GM12891 (cell line): Measurements from ENCODE around the gene DAGLB.
"Not testable (repeated sequence)": the region's sequence is repeated elsewhere in the genome, so short reads cannot be mapped to it uniquely, and the experiment has no call there.

ENCODE experiments used
- DNase-seq: peaks from one replicate; pipeline ENCODE4 v3.0.0; 2011; ENCODE audit warnings: low spot score; ENCODE audit not compliant: insufficient read length
- FAIRE-seq: peaks from 2 replicates; lab custom pipeline; 2011; peaks lifted over from hg19 to GRCh38; lab: Jason Lieb, UNC
- PAX5 ChIP-seq: IDR thresholded peaks from 2 replicates; pipeline ENCODE4 v1.6.1; 2011; ENCODE audit warnings: low read length, moderate library complexity, mild to moderate bottlenecking; ENCODE audit not compliant: insufficient read depth, severe bottlenecking
- POLR2A ChIP-seq: IDR thresholded peaks from 2 replicates; pipeline ENCODE4 v1.6.1; 2011; ENCODE audit warnings: low read depth, low read length, control low read depth
- POLR2AphosphoS5 ChIP-seq: IDR thresholded peaks from 2 replicates; pipeline ENCODE4 v1.6.1; 2011; ENCODE audit warnings: low read depth, low read length, control low read depth
- POU2F2 ChIP-seq: IDR thresholded peaks from 2 replicates; pipeline ENCODE4 v1.6.1; 2011; ENCODE audit warnings: low read depth, mild to moderate bottlenecking, control low read depth, low read length, moderate library complexity
- SPI1 ChIP-seq: IDR thresholded peaks from 2 replicates; pipeline ENCODE4 v1.6.1; 2011; ENCODE audit warnings: low read depth, low read length, control low read depth
- TAF1 ChIP-seq: IDR thresholded peaks from 2 replicates; pipeline ENCODE4 v1.6.1; 2011; ENCODE audit warnings: low read depth, low read length, control low read depth

Gene DAGLB

GRCh38 chr7:6385909-6386560 is 61.7 kb downstream of the DAGLB start:
- no peak for DNase-seq
- no peak for TF ChIP-seq TAF1
- TF ChIP-seq POU2F2: no peak
- no peak for TF ChIP-seq POLR2A
- no peak for TF ChIP-seq SPI1
- no peak for TF ChIP-seq PAX5
- TF ChIP-seq POLR2AphosphoS5: no peak
- no peak for FAIRE-seq

GRCh38 chr7:6385110-6385781 is 62.5 kb downstream of the DAGLB start:
- TF ChIP-seq POLR2AphosphoS5 (no peak), POU2F2 (no peak), TAF1 (no peak), SPI1 (no peak), POLR2A (no peak)
- no peak for FAIRE-seq
- no peak for DNase-seq

- DNase-seq: no peak
- no peak for FAIRE-seq
- TF ChIP-seq PAX5 (no peak), TAF1 (no peak), POU2F2 (no peak), SPI1 (no peak), POLR2A (no peak), POLR2AphosphoS5 (no peak)
Observed at GRCh38 chr7:6384327-6384726, 63.4 kb downstream of the DAGLB start.

GRCh38 chr7:6382817-6383216 is 64.9 kb downstream of the DAGLB start:
- FAIRE-seq (no peak), DNase-seq (no peak)
- TF ChIP-seq POU2F2 (no peak), POLR2A (no peak), POLR2AphosphoS5 (no peak), SPI1 (no peak), PAX5 (no peak), TAF1 (no peak)

GRCh38 chr7:6381846-6382245 is 65.9 kb downstream of the DAGLB start:
- FAIRE-seq, DNase-seq: not testable (repeated sequence)

DNA sequence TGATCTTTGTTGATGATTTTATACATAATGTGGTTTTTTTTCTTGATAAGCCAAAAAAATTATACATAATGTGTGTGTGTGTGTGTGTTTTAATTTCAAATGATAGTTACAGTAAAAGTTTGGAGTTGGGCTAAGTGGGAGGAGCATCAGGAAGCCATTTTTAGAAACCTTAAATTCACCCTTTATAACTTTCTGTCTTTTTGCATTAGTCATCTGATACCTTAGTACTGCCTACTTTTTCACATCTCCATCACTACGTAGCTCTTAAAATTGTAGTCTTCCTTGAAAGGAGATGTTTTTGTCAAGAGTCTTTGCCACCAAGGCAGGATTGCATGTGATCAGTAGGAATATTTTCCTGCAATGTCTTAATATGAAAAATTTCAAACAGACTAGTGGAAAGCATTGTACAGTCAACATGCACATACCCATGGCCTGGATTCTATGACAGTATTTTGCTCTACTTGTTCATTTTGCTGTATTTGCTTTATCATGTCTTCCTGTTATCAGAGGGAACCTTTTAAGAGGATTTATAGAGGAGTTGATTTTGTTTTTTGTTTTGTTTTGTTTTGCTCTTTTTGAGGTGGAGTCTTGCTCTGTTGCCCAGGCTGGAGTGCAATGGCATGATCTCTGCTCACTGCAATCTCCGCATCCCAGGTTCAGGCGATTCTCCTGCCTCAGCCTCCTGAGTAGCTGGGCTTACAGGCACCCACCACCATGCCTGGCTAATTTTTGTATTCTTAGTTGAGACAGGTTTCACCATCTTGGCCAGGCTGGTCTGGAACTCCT is 67.3 kb downstream of the DAGLB start:
- TF ChIP-seq POU2F2 (no peak), PAX5 (no peak), SPI1 (no peak), POLR2A (no peak), POLR2AphosphoS5 (no peak), TAF1 (no peak)
- FAIRE-seq: no peak
- DNase-seq: no peak

DNA sequence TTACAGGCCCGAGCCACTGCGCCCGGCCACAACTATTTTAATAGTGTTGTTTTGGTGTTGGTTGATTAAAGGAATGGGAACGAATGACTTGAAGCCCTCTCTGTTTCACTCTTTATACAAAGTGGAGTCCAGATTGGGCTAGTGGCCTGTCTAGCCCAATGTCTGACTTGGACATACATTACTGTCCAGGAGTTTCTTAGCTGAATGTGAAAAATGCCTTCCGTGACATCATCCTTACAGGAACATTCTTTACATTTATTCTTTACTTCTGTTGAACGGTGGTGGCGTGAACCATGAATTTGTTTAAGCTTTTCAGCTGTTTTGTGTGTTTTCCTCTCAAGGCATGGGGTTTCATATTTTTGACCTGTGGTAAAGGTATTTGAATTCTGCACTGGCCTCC is 67.9 kb downstream of the DAGLB start:
- FAIRE-seq: no peak
- DNase-seq: no peak
- TF ChIP-seq TAF1: no peak
- no peak for TF ChIP-seq POU2F2
- TF ChIP-seq PAX5: no peak
- no peak for TF ChIP-seq POLR2AphosphoS5
- TF ChIP-seq SPI1: no peak
- TF ChIP-seq POLR2A: no peak

DNA sequence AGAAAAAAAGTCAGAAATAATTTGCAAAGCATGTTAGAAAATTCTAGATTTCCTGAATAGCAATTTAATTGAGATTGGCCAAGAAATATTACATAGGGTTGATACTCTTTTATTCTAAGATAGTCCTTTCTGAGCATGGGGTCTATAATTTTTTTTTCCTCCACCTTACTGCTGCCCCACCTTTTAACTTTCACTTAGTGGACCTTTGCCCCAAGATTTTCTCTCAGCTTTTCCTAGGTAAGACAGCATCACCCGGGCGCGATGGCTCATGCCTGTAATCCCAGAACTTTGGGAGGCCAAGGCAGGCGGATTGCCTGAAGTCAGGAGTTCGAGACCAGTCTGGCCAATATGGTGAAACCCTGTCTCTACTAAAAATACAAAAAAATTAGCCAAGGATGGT is 69.2 kb downstream of the DAGLB start:
- FAIRE-seq, DNase-seq: not testable (repeated sequence)

GRCh38 chr7:6376820-6377219 is 70.9 kb downstream of the DAGLB start:
- FAIRE-seq (no peak), DNase-seq (no peak)
- no peak for TF ChIP-seq TAF1
- no peak for TF ChIP-seq PAX5
- no peak for TF ChIP-seq SPI1
- TF ChIP-seq POLR2A: no peak
- no peak for TF ChIP-seq POLR2AphosphoS5
- no peak for TF ChIP-seq POU2F2

DNA sequence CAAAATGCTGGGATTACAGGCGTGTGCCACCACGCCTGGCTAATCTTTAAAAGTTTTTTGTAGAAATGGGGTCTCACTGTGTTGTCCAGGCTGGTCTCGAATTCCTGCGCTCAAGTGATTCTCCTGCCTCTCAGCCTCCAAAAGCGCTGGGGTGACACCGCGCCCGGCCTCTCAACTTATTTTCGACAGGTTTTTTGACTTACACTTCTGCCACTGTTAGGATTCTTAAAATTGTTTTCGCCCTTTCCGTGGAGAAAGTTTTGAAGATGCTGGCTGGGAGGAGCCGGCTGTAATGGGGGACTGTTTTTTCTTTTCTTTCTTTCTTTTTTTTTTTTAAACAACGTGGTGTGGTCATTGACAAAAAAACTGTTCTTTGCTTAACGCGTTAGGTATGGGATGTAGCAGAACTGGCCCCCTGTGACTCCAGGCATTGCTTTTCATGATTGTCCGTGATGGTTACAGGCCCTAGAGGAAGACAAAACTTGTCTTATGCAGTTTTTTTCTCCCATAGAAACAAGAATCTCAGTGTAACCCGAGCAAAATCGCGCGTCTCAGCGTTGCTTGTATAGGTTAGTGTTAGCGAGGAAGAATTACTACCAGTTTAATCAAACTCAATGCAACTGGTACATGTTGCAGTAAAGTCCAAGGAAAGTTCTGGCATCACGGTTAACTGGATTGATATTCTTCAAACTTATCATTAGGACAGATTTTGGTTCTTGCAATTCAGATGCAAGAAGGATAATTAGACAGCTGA is 72.2 kb downstream of the DAGLB start:
- DNase-seq (no peak), FAIRE-seq (no peak)
- TF ChIP-seq POLR2A: no peak
- TF ChIP-seq POU2F2: no peak
- TF ChIP-seq TAF1: no peak
- no peak for TF ChIP-seq SPI1
- TF ChIP-seq PAX5: no peak
- no peak for TF ChIP-seq POLR2AphosphoS5
